Measurements from ENCODE around the gene HOMER2.

The HOMER2 gene

DNA sequence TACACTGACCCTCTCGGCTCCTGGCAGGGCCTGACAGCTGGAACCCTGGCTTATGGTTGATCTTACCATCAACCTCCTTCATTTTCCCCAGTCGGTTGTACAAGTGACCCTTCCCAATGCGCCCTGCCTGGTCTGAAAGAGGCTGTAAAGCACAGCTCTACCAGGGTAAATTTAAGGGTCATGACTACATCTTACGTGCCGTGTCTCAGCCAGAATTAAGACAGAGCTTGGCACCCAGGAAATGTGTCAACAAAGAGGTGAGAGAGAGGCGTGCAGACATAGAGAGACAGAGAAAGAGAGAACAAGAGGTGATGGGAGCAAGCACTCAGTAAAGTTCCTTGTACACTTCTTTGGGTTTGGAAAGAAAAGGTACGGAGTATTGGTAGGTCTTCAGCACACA lies 28.8 kb downstream of the HOMER2 start:
- ATAC-seq = no peak

DNA sequence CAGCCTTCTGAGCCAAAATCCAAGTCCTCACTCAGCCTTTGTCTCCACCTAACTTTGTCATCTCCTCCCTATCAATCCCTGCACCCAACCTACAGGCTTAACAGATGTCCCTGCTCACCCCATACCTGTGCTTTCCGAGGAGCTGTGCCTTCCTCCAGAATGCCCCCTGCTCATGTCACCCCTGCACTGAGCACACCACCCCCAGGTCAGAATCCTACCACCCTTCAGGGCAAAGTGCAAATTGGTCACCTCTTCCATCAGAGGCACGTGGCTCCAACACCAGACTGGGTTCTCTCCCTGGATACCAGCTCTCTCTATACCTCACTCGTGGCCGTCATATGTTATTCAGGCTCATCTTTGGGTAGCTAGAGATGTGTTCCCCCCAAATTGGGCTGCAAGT lies 29.8 kb downstream of the HOMER2 start:
- ATAC-seq = no peak
- TF ChIP-seq, protein P1, sequence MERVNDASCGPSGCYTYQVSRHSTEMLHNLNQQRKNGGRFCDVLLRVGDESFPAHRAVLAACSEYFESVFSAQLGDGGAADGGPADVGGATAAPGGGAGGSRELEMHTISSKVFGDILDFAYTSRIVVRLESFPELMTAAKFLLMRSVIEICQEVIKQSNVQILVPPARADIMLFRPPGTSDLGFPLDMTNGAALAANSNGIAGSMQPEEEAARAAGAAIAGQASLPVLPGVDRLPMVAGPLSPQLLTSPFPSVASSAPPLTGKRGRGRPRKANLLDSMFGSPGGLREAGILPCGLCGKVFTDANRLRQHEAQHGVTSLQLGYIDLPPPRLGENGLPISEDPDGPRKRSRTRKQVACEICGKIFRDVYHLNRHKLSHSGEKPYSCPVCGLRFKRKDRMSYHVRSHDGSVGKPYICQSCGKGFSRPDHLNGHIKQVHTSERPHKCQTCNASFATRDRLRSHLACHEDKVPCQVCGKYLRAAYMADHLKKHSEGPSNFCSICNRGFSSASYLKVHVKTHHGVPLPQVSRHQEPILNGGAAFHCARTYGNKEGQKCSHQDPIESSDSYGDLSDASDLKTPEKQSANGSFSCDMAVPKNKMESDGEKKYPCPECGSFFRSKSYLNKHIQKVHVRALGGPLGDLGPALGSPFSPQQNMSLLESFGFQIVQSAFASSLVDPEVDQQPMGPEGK (CRISPR knock-in tag; IDR thresholded peaks at IDR 0.05; ENCODE audit: borderline replicate concordance) = no peak
- TF ChIP-seq GLIS3 (CRISPR knock-in tag; IDR thresholded peaks at IDR 0.05) (no peak), ZFP30 (CRISPR knock-in tag; IDR thresholded peaks at IDR 0.05) (no peak), TCF4 (CRISPR knock-in tag; IDR thresholded peaks at IDR 0.05; ENCODE audit: borderline replicate concordance) (no peak), BACH2 (CRISPR knock-in tag; IDR thresholded peaks at IDR 0.05; ENCODE audit: borderline replicate concordance) (no peak), RARB (CRISPR knock-in tag; IDR thresholded peaks at IDR 0.05) (no peak), ZNF70 (CRISPR knock-in tag; IDR thresholded peaks at IDR 0.05) (no peak), CSDC2 (CRISPR knock-in tag; IDR thresholded peaks at IDR 0.05) (no peak), ZNF565 (CRISPR knock-in tag; conservative IDR thresholded peaks at IDR 0.05; ENCODE audit: low read depth) (no peak), ARNTL (CRISPR knock-in tag; IDR thresholded peaks at IDR 0.05; ENCODE audit: borderline replicate concordance, low read depth) (no peak), OSR1 (CRISPR knock-in tag; IDR thresholded peaks at IDR 0.05) (no peak)
- TF ChIP-seq, protein P2, sequence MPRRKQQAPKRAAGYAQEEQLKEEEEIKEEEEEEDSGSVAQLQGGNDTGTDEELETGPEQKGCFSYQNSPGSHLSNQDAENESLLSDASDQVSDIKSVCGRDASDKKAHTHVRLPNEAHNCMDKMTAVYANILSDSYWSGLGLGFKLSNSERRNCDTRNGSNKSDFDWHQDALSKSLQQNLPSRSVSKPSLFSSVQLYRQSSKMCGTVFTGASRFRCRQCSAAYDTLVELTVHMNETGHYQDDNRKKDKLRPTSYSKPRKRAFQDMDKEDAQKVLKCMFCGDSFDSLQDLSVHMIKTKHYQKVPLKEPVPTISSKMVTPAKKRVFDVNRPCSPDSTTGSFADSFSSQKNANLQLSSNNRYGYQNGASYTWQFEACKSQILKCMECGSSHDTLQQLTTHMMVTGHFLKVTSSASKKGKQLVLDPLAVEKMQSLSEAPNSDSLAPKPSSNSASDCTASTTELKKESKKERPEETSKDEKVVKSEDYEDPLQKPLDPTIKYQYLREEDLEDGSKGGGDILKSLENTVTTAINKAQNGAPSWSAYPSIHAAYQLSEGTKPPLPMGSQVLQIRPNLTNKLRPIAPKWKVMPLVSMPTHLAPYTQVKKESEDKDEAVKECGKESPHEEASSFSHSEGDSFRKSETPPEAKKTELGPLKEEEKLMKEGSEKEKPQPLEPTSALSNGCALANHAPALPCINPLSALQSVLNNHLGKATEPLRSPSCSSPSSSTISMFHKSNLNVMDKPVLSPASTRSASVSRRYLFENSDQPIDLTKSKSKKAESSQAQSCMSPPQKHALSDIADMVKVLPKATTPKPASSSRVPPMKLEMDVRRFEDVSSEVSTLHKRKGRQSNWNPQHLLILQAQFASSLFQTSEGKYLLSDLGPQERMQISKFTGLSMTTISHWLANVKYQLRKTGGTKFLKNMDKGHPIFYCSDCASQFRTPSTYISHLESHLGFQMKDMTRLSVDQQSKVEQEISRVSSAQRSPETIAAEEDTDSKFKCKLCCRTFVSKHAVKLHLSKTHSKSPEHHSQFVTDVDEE (CRISPR knock-in tag; IDR thresholded peaks at IDR 0.05) = no peak
- TF ChIP-seq, protein P3, sequence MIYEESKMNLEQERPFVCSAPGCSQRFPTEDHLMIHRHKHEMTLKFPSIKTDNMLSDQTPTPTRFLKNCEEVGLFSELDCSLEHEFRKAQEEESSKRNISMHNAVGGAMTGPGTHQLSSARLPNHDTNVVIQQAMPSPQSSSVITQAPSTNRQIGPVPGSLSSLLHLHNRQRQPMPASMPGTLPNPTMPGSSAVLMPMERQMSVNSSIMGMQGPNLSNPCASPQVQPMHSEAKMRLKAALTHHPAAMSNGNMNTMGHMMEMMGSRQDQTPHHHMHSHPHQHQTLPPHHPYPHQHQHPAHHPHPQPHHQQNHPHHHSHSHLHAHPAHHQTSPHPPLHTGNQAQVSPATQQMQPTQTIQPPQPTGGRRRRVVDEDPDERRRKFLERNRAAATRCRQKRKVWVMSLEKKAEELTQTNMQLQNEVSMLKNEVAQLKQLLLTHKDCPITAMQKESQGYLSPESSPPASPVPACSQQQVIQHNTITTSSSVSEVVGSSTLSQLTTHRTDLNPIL (CRISPR knock-in tag; IDR thresholded peaks at IDR 0.05; ENCODE audit: low read depth) = no peak

More for the DNA sequence above, 28.8 kb downstream of the HOMER2 start:
- TF ChIP-seq TCF4 (CRISPR knock-in tag; IDR thresholded peaks at IDR 0.05; ENCODE audit: borderline replicate concordance) (no peak), ZC3H10 (CRISPR knock-in tag; IDR thresholded peaks at IDR 0.05) (no peak), SNAI2 (CRISPR knock-in tag; IDR thresholded peaks at IDR 0.05) (no peak), BACH2 (CRISPR knock-in tag; IDR thresholded peaks at IDR 0.05; ENCODE audit: borderline replicate concordance) (no peak), GLIS3 (CRISPR knock-in tag; IDR thresholded peaks at IDR 0.05) (no peak), ZNF70 (CRISPR knock-in tag; IDR thresholded peaks at IDR 0.05) (no peak), ESRRG (CRISPR knock-in tag; IDR thresholded peaks at IDR 0.05) (no peak), ARNTL (CRISPR knock-in tag; IDR thresholded peaks at IDR 0.05; ENCODE audit: borderline replicate concordance, low read depth) (no peak), ISL1 (CRISPR knock-in tag; IDR thresholded peaks at IDR 0.05) (no peak), PPARA (CRISPR knock-in tag; IDR thresholded peaks at IDR 0.05; ENCODE audit: borderline replicate concordance) (no peak), ZNF8 (CRISPR knock-in tag; IDR thresholded peaks at IDR 0.05) (no peak), RARB (CRISPR knock-in tag; IDR thresholded peaks at IDR 0.05) (no peak), ZNF565 (CRISPR knock-in tag; conservative IDR thresholded peaks at IDR 0.05; ENCODE audit: low read depth) (no peak), TOX (CRISPR knock-in tag; IDR thresholded peaks at IDR 0.05; ENCODE audit: borderline replicate concordance) (no peak)
- TF ChIP-seq, protein P4, sequence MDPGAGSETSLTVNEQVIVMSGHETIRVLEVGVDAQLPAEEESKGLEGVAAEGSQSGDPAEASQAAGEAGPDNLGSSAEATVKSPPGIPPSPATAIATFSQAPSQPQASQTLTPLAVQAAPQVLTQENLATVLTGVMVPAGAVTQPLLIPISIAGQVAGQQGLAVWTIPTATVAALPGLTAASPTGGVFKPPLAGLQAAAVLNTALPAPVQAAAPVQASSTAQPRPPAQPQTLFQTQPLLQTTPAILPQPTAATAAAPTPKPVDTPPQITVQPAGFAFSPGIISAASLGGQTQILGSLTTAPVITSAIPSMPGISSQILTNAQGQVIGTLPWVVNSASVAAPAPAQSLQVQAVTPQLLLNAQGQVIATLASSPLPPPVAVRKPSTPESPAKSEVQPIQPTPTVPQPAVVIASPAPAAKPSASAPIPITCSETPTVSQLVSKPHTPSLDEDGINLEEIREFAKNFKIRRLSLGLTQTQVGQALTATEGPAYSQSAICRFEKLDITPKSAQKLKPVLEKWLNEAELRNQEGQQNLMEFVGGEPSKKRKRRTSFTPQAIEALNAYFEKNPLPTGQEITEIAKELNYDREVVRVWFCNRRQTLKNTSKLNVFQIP (CRISPR knock-in tag; IDR thresholded peaks at IDR 0.05; ENCODE audit: borderline replicate concordance, low read depth) = no peak
- TF ChIP-seq, protein P2 (CRISPR knock-in tag; IDR thresholded peaks at IDR 0.05) = no peak
- TF ChIP-seq, protein P5, sequence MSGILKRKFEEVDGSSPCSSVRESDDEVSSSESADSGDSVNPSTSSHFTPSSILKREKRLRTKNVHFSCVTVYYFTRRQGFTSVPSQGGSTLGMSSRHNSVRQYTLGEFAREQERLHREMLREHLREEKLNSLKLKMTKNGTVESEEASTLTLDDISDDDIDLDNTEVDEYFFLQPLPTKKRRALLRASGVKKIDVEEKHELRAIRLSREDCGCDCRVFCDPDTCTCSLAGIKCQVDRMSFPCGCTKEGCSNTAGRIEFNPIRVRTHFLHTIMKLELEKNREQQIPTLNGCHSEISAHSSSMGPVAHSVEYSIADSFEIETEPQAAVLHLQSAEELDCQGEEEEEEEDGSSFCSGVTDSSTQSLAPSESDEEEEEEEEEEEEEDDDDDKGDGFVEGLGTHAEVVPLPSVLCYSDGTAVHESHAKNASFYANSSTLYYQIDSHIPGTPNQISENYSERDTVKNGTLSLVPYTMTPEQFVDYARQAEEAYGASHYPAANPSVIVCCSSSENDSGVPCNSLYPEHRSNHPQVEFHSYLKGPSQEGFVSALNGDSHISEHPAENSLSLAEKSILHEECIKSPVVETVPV (CRISPR knock-in tag; IDR thresholded peaks at IDR 0.05) = no peak
- TF ChIP-seq, protein P1 (CRISPR knock-in tag; IDR thresholded peaks at IDR 0.05; ENCODE audit: borderline replicate concordance) = no peak

Measured in SK-N-SH treated with all-trans-retinoic acid at 6 μM for 48 hours (cell line).